SK-N-SH treated with all-trans-retinoic acid at 6 μM for 48 hours (cell line): ENCODE measurements around the gene DIAPH3.

ENCODE experiments used
- ESRRG ChIP-seq: fragments of 250-450 bp; sonication (Bioruptor Pico); IDR thresholded peaks from 2 replicates; pipeline ENCODE4 v1.6.1; 2021; ENCODE audit warnings: mild to moderate bottlenecking
- SNAI2 ChIP-seq: fragments of 250-450 bp; sonication (Bioruptor Pico); IDR thresholded peaks from 2 replicates; pipeline ENCODE4 v1.5.0; 2020; ENCODE audit warnings: mild to moderate bottlenecking, moderate library complexity
- TCF4 ChIP-seq: fragments of 250-450 bp; sonication (Bioruptor Pico); IDR thresholded peaks from 2 replicates; pipeline ENCODE4 v1.8.0; 2021; ENCODE audit warnings: mild to moderate bottlenecking, moderate library complexity, borderline replicate concordance
- ZFP3 ChIP-seq: fragments of 250-450 bp; sonication (Bioruptor Pico); IDR thresholded peaks from 2 replicates; pipeline ENCODE4 v1.5.0; 2020; ENCODE audit warnings: mild to moderate bottlenecking, moderate library complexity

GRCh38 chr13:59979589-59979988, 184.1 kb downstream of the DIAPH3 start:
- TF ChIP-seq TCF4 (CRISPR knock-in tag) (no peak), ESRRG (no peak), SNAI2 (CRISPR knock-in tag) (no peak), ZFP3 (CRISPR knock-in tag) (no peak)
